ENCODE measurements around the gene CLEC2L.

The CLEC2L gene

GRCh38 chr7:139523199-139523941 is at the start of gene CLEC2L:
CLEC2L (plus strand) TSS chr7:139523685; CDS start chr7:139523928, 243 bp downstream.
- DNase-seq, result no peak

- no peak for DNase-seq
These were observed 47.3 kb upstream of the CLEC2L start for GRCh38 chr7:139476139-139476538.

GRCh38 chr7:139476891-139477290 is 46.6 kb upstream of the CLEC2L start:
- DNase-seq, result no peak

- DNase-seq, result no peak
These were observed 43.9 kb upstream of the CLEC2L start for GRCh38 chr7:139479620-139480019.

GRCh38 chr7:139481364-139481763 is 42.1 kb upstream of the CLEC2L start:
- no peak for DNase-seq

GRCh38 chr7:139482122-139482521 is 41.4 kb upstream of the CLEC2L start:
- no peak for DNase-seq

- DNase-seq, result no peak
These were observed 40.6 kb upstream of the CLEC2L start for GRCh38 chr7:139482662-139483466.

GRCh38 chr7:139487366-139488080 is 36.0 kb upstream of the CLEC2L start:
- DNase-seq, result no peak

GRCh38 chr7:139488810-139489209 is 34.7 kb upstream of the CLEC2L start:
- no peak for DNase-seq

- no peak for DNase-seq
These were observed 33.4 kb upstream of the CLEC2L start for GRCh38 chr7:139490130-139490529.

GRCh38 chr7:139492293-139492692 is 31.2 kb upstream of the CLEC2L start:
- no peak for DNase-seq

- no peak for DNase-seq
These were observed 28.5 kb upstream of the CLEC2L start for GRCh38 chr7:139494835-139495579.

- no peak for DNase-seq
These were observed 27.8 kb upstream of the CLEC2L start for GRCh38 chr7:139495580-139496125.

- no peak for DNase-seq
These were observed 27.0 kb upstream of the CLEC2L start for GRCh38 chr7:139496528-139496927.

GRCh38 chr7:139500770-139501138 is 22.7 kb upstream of the CLEC2L start:
- DNase-seq, result no peak

GRCh38 chr7:139502226-139502625 is 21.3 kb upstream of the CLEC2L start:
- DNase-seq, result no peak

- DNase-seq, result no peak
These were observed 17.9 kb upstream of the CLEC2L start for GRCh38 chr7:139505563-139505962.

GRCh38 chr7:139509535-139509934 is 13.9 kb upstream of the CLEC2L start:
- DNase-seq, result no peak

- no peak for DNase-seq
These were observed 12.2 kb upstream of the CLEC2L start for GRCh38 chr7:139511315-139511714.

- DNase-seq, result no peak
These were observed 8.2 kb upstream of the CLEC2L start for GRCh38 chr7:139515266-139515665.

- DNase-seq, result no peak
These were observed 2.0 kb upstream of the CLEC2L start for GRCh38 chr7:139521439-139521838.

- no peak for DNase-seq
These were observed 671 bp upstream of the CLEC2L start for GRCh38 chr7:139522830-139523198.
